Fibroblast of skin of left biceps (primary cell): Measurements from ENCODE around the gene SFT2D1.

ENCODE experiments used
- DNase-seq, 2 experiments: peaks; one replicate each; pipeline ENCODE4 v3.0.0-alpha.2; 2013; ENCODE audit warnings: low read depth in 2 of 2

The SFT2D1 gene

DNA sequence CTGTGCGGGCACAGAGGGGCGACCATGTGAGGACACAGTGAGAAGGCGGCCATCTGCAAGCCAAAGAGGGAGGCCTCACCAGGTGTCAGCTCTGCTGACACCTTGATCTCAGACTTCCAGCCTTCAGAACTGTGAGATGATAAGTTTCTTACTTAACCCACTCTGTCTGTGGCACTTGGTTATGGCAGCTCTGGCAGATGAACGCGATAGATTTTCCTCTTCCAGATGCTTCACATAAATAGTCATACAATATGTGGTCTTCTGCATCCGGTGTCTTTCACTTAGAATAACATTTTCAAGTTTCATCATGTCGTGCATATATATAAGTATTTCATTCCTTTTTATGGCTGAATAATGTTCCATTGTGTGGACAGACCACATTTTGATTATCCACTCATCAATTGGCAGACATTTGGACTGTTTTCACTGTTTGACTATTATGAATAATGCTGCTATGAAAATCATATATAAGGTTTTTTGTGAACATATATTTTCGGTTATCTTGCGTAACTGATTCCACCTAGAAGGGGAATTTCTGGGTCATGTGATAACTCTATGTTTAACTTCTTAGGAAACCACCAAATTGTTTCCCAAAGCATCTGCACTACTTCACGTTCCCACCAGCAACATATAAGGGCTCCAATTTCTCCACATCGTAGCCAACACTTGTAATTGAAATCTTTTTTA is 64.3 kb downstream of the SFT2D1 start:
- no peak for DNase-seq

DNA sequence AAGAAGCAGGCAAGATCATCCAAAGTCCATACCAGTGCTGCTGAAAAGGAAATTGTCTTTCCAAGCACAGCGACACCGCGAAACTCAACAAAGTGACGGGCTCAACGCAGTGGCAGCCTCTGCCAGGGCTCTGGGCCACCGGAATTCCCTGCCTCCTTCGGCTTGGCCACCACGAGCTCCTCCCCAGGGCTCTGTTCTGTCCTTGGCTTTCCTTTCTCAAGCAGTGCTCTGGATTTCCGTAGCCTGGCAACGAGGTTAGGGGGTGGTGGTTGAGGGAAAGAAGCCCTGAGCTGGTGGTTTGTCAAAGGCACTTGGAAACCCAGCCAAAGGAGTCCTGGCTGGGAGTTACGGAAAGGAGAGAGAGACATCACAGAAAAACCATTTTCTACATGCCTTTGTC is 65.3 kb downstream of the SFT2D1 start:
- DNase-seq: no peak

DNA sequence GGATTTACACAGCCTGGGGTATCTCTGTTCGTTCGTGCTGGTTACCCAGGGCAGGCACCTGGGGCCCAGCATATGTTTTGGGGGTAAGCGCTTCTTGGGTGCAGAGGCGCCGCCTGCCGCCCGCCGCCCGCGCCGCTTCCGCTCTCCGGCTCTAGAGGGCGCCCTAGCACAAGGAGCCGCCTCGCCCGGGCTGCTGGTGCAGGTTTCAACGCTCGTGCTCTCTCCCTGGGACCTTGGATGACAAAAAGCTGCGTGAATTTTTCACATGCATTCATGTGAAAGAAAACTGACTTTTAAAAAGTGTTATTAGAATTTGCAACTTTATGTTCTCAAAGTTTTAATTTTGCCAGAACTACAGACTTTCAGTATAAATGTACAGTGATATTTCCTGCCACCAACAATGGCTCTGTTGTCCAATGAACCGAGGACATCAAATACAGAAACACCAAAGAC is 66.6 kb downstream of the SFT2D1 start:
- DNase-seq: peak in 1 of 2 experiments; percentile 5

DNA sequence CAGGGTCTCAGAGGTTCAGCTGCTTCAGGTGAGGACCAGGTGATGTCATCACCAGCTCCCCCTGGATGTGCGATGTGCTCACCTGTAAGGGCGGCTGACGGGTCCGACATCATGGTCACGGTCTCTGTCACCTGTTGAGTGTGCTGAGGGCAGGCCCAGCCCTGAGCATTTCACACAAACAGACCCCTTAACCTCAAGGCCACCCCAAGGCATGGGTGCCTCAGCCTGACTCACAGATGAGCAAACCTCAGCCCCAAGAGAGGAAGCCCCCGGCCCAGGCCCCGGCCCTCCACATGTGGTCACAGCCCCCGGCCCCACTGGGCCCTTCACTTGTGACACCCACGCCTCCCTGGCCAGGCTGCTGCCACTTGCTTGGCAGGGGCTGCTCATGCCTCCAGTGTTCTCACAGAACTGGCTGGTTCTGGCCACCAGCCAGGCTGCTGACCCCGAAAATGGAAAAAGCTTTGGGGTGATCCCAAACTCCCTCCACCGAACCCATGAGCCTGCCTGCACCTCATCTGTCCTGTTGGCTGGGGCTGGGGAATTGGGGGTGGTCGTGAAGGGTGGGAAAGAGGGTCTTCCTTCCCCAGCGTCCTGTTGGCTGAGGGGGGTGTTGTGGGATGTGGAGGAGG is 67.5 kb downstream of the SFT2D1 start:
- no peak for DNase-seq

DNA sequence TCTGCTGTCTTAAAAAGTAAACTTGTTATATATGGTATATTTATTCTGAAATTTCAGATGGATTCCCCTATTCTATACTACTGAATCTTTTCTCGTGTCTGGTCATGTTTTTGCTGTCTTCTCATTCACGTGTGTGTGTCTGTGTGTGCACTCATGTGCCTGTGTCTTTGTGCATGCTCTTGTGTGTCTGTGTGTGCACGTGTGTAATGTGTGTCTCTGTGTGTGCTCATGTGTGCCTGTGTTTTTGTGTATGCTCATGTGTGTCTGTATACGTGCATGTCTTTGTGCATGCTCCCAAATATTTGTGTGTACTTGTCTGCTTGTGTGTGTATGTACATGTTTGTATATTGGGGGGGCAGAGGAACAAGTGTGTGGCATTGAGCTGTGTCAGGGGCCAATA is 68.2 kb downstream of the SFT2D1 start:
- DNase-seq: no peak

DNA sequence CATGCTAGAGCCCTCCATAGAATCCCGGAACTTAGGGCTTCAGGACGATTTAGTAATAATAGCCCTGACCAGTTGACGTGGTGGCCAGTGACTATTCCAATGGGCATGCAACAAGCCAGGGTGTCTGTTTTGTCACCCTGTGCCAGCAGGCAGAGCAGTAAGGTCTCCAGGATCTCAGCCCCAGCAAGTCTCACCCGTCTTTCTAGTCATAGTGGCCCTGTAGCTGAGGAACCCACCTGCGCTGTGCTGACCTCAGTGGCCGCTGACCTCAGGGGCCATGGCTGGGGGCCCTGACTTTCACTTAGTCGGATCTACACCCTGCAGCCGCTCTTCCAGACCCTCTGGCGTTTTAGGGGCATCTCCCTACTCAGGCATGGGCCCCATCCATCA is 71.0 kb downstream of the SFT2D1 start:
- DNase-seq: no peak

DNA sequence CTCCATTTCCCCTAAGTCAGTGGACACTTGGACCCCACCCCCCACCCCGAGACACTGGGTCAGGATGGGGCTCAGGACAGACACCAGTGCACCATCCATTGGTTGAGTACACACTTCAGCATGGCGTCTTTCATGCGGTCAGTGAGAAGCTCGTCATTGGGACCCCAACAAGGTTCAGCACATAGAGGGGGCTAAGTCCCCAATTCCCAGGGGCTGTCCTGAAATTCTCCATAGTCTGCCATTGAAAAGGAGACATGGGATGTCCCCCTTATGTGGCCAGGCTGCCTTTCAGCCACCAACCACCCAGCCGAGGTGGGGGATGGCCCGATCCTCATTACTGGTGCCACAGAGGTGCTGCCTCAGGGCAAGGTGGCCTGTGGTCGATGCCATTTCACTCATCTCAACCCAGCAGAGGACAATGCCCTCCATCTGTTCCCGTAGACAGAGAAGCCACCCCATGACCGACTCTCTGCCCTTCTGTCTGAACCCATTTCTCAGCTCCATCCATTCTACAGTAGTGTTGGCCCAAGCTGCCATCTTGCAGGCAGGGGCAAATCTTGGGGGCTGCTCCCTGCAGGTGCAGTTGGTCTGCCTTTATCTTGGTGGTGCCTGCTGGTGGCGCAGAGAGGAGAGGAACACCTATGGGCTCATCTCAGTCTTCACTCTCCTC is 71.5 kb downstream of the SFT2D1 start:
- DNase-seq: no peak
